Left ventricle myocardium inferior (tissue), 1 donor: ENCODE measurements around the gene SPAG4. TPM values are rescaled to one million over a fixed set of nuclear protein-coding genes. Genes with fewer than 3 reads are reported as not detected.

Source experiments
- DNase-seq: peaks from one replicate; pipeline ENCODE4 v3.0.0-alpha.2; 2020
- H3K27ac ChIP-seq: fragments of 200-600 bp; replicated peaks from 2 replicates; pipeline ENCODE4 v1.8.0; 2021
- H3K27me3 ChIP-seq: fragments of 200-600 bp; 2 replicates; pipeline ENCODE4 v1.8.0; 2021; ENCODE audit warnings: low read depth
- H3K36me3 ChIP-seq: fragments of 200-600 bp; 2 replicates; pipeline ENCODE4 v1.8.0; 2021
- H3K4me1 ChIP-seq: fragments of 200-600 bp; 2 replicates; pipeline ENCODE4 v1.8.0; 2021
- H3K4me3 ChIP-seq: fragments of 200-600 bp; 2 replicates; pipeline ENCODE4 v1.8.0; 2021; ENCODE audit warnings: mild to moderate bottlenecking, moderate library complexity
- H3K9me3 ChIP-seq: fragments of 200-600 bp; replicated peaks from 2 replicates; pipeline ENCODE4 v1.8.0; 2021
- CTCF ChIP-seq: fragments of 200-600 bp; IDR thresholded peaks from 2 replicates; pipeline ENCODE4 v1.8.0; 2021; ENCODE audit warnings: antibody characterized with exemption, mild to moderate bottlenecking, borderline replicate concordance
- intact Hi-C: fragments of 100-400 bp; cut with micrococcal nuclease; formaldehyde crosslinking; loops from one replicate; pipeline ENCODE4 v1.11.0; 2022
- total RNA-seq: library from RNA; stranded (reverse); fragmentation: NEBNext Ultra II Directional; extraction: Animal tissue kit (Norgen Biotek cat#: 25700); gene quantifications from one replicate; pipeline ENCODE4 v1.2.1, GENCODE V29; 2021
- donor health status: DM: no; HTN: yes; CAD: no; lungs with severe emphysema.

SPAG4 gene
- total RNA-seq, 1 donor from 2014 or later = 2.3 TPM

GRCh38 chr20:35661908-35662307, 46.3 kb downstream of the SPAG4 start:
- Histone ChIP-seq H3K4me1 (peaks cover 80% of the 10 kb centered on the region), H3K27me3 (no peaks in the 10 kb centered on the region), H3K9me3 (no peaks in the 10 kb centered on the region), H3K27ac (no peak overlapping the region), H3K4me3 (peak overlapping the region; percentile 86), H3K36me3 (no peaks in the 10 kb centered on the region)
- DNase-seq = no peak
- intact Hi-C loops = no loop called here
- TF ChIP-seq CTCF = no peak

GRCh38 chr20:35662551-35662950, 46.9 kb downstream of the SPAG4 start:
- Histone ChIP-seq H3K27me3 (no peaks in the 10 kb centered on the region), H3K4me1 (peaks cover 73% of the 10 kb centered on the region), H3K9me3 (no peaks in the 10 kb centered on the region), H3K36me3 (no peaks in the 10 kb centered on the region), H3K27ac (no peak overlapping the region), H3K4me3 (peak overlapping the region; percentile 86)
- intact Hi-C loops = no loop called here
- no peak for TF ChIP-seq CTCF
- DNase-seq = no peak

GRCh38 chr20:35663516-35664465, 48.2 kb downstream of the SPAG4 start:
- no peak for DNase-seq
- Histone ChIP-seq H3K27ac (peak overlapping the region; percentile 97), H3K4me1 (peaks cover 63% of the 10 kb centered on the region), H3K4me3 (peak overlapping the region; percentile 86), H3K9me3 (no peaks in the 10 kb centered on the region), H3K36me3 (peaks cover 7% of the 10 kb centered on the region), H3K27me3 (no peaks in the 10 kb centered on the region)
- intact Hi-C loops = no loop called here
- TF ChIP-seq CTCF = no peak

- peaks cover 15% of the 10 kb centered on the region for H3K36me3 ChIP-seq
- H3K4me3 ChIP-seq = peak within 1 kb of the TSS; percentile 86
- TF ChIP-seq CTCF = no peak
- peaks cover 55% of the 10 kb centered on the region for H3K4me1 ChIP-seq
- DNase-seq = peak; percentile 92
- H3K27ac ChIP-seq = peak within 1 kb of the TSS; percentile 97
- no peaks in the 10 kb centered on the region for H3K9me3 ChIP-seq
- H3K27me3 ChIP-seq = no peaks in the 10 kb centered on the region
- intact Hi-C loops = no loop called here
Observed at GRCh38 chr20:35664466-35665206, 49.0 kb downstream of the SPAG4 start, which contains the start of the genes CPNE1 and RBM12. Gene CPNE1 (minus strand): TSS chr20:35664900. CDS start chr20:35632923, 31,977 bp downstream. Gene RBM12 (minus strand): TSS chr20:35664900. CDS start chr20:35655322, 9,578 bp downstream.

GRCh38 chr20:35665949-35666288, 50.3 kb downstream of the SPAG4 start:
- H3K27ac ChIP-seq = no peak overlapping the region
- no peak for TF ChIP-seq CTCF
- H3K4me3 ChIP-seq = no peak overlapping the region
- no peaks in the 10 kb centered on the region for H3K9me3 ChIP-seq
- H3K27me3 ChIP-seq = no peaks in the 10 kb centered on the region
- H3K36me3 ChIP-seq = peaks cover 28% of the 10 kb centered on the region
- intact Hi-C loops = no loop called here
- DNase-seq = no peak
- H3K4me1 ChIP-seq = peaks cover 42% of the 10 kb centered on the region
